ENCODE measurements around the gene ZDHHC6.

DNA sequence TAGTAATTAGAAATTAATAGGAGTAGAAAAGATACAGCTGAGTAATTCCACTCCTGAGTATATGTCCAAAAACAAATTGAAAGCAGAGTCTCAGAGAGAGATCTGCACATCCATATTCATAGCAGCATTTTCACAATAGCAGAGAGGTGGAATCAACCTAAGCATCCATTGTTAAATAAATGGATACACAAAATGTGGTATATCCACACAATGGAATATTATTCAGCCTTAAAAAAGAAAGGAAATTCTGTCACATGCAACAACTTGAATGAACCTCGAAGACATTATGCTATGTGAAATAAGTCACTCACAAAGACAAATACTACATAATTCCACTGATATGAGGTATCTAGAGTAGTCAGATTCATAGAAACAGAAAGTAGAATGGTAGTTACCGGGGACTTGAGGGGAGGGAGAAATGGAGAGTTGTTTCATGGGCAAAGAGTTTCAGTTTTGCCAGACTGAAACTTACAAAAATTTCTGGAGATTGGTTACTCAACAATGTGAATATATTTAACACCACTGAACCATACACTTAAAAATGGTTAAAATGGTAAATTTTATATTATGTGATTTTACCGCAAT is 18.7 kb upstream of the ZDHHC6 start:
- no peak for TF ChIP-seq POLR2AphosphoS5 (IDR thresholded peaks at IDR 0.05)
- TF ChIP-seq, protein P1, sequence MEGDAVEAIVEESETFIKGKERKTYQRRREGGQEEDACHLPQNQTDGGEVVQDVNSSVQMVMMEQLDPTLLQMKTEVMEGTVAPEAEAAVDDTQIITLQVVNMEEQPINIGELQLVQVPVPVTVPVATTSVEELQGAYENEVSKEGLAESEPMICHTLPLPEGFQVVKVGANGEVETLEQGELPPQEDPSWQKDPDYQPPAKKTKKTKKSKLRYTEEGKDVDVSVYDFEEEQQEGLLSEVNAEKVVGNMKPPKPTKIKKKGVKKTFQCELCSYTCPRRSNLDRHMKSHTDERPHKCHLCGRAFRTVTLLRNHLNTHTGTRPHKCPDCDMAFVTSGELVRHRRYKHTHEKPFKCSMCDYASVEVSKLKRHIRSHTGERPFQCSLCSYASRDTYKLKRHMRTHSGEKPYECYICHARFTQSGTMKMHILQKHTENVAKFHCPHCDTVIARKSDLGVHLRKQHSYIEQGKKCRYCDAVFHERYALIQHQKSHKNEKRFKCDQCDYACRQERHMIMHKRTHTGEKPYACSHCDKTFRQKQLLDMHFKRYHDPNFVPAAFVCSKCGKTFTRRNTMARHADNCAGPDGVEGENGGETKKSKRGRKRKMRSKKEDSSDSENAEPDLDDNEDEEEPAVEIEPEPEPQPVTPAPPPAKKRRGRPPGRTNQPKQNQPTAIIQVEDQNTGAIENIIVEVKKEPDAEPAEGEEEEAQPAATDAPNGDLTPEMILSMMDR (IDR thresholded peaks at IDR 0.05), result no peak
